PFSK-1 (cell line): ENCODE measurements around the gene SLC6A13.

Source experiments
- SIN3A ChIP-seq: IDR thresholded peaks from 2 replicates; pipeline ENCODE4 v1.6.1; 2012; ENCODE audit warnings: mild to moderate bottlenecking, low read length, moderate library complexity, borderline replicate concordance; ENCODE audit not compliant: insufficient read depth
- TAF1 ChIP-seq: IDR thresholded peaks from 2 replicates; pipeline ENCODE4 v1.6.1; 2012; ENCODE audit warnings: low read length, control low read depth, borderline replicate concordance; ENCODE audit not compliant: insufficient read depth

GRCh38 chr12:195951-196350 lies 66.7 kb downstream of the SLC6A13 start:
- TF ChIP-seq TAF1 (no peak), SIN3A (no peak)
